Liver (tissue), 9 donors: Measurements from ENCODE around the gene CACHD1. TPM values are rescaled to one million over a fixed set of nuclear protein-coding genes. Genes with fewer than 3 reads are reported as not detected.

Source experiments
- DNase-seq: peaks from one replicate; pipeline ENCODE4 v3.0.0-alpha.2; 2017; ENCODE audit warnings: low spot score
- H3K27ac ChIP-seq, 2 donors: one replicate each; pipeline ENCODE4 v1.7.0; 2013; ENCODE audit warnings: inconsistent platforms in 2 of 2, low read length in 2 of 2, control low read depth in 1 of 2, low read depth in 1 of 2, mild to moderate bottlenecking in 1 of 2
- H3K27me3 ChIP-seq, 4 donors: one replicate each; pipeline versions ENCODE4 v1.6.1 to v1.7.0; 2013; ENCODE audit warnings: low read length in 3 of 4, inconsistent platforms in 1 of 4, mild to moderate bottlenecking in 1 of 4, moderate library complexity in 1 of 4; ENCODE audit not compliant: control insufficient read depth in 4 of 4, insufficient read depth in 4 of 4
- H3K36me3 ChIP-seq, 4 donors: one replicate each; pipeline versions ENCODE4 v1.6.1 to v1.7.0; 2013; ENCODE audit warnings: low read length in 3 of 4, mild to moderate bottlenecking in 3 of 4, low read depth in 1 of 4, moderate library complexity in 1 of 4; ENCODE audit not compliant: control insufficient read depth in 4 of 4, insufficient read depth in 3 of 4
- H3K4me1 ChIP-seq, 4 donors: one replicate each; pipeline versions ENCODE4 v1.6.1 to v1.7.0; 2013; ENCODE audit warnings: low read length in 3 of 4, mild to moderate bottlenecking in 3 of 4, moderate library complexity in 1 of 4; ENCODE audit not compliant: control insufficient read depth in 4 of 4, insufficient read depth in 4 of 4
- H3K4me3 ChIP-seq, 3 donors: one replicate each; pipeline versions ENCODE4 v1.6.1 to v1.7.0; 2013; ENCODE audit warnings: low read length in 3 of 3, control low read depth in 1 of 3, low read depth in 1 of 3, mild to moderate bottlenecking in 1 of 3
- H3K9ac ChIP-seq, 2 donors: one replicate each; pipeline ENCODE4 v1.7.0; 2013; ENCODE audit warnings: low read length in 2 of 2, mild to moderate bottlenecking in 2 of 2, moderate library complexity in 2 of 2, control low read depth in 1 of 2, low read depth in 1 of 2
- H3K9me3 ChIP-seq, 4 donors: one replicate each; pipeline versions ENCODE4 v1.6.1 to v1.7.0; 2013; ENCODE audit warnings: low read length in 3 of 4; ENCODE audit not compliant: control insufficient read depth in 4 of 4
- ATF3 ChIP-seq: IDR thresholded peaks from 2 replicates; pipeline ENCODE4 v1.6.1; 2016; ENCODE audit warnings: antibody characterized with exemption
- EGR1 ChIP-seq, 2 donors: IDR thresholded peaks; 2 replicates each; pipeline ENCODE4 v1.6.1; 2016 to 2018; ENCODE audit warnings: antibody characterized with exemption in 2 of 2, low read depth in 2 of 2
- FOXA1 ChIP-seq: IDR thresholded peaks from 2 replicates; pipeline ENCODE4 v1.6.1; 2016; ENCODE audit warnings: antibody characterized with exemption
- FOXA2 ChIP-seq: IDR thresholded peaks from 2 replicates; pipeline ENCODE4 v1.6.1; 2016; ENCODE audit warnings: antibody characterized with exemption
- GABPA ChIP-seq, 2 donors: IDR thresholded peaks in 1 of 2; conservative IDR thresholded peaks in 1 of 2; 2 replicates each; pipeline ENCODE4 v1.6.1; 2016; ENCODE audit warnings: antibody characterized with exemption in 2 of 2, mild to moderate bottlenecking in 1 of 2, moderate library complexity in 1 of 2
- HNF4A ChIP-seq, 2 donors: conservative IDR thresholded peaks; 2 replicates each; pipeline ENCODE4 v1.6.1; 2016; ENCODE audit warnings: antibody characterized with exemption in 2 of 2, mild to moderate bottlenecking in 2 of 2
- HNF4G ChIP-seq: IDR thresholded peaks from 2 replicates; pipeline ENCODE4 v1.6.1; 2016; ENCODE audit warnings: antibody characterized with exemption
- JUND ChIP-seq, 2 donors: IDR thresholded peaks; 2 replicates each; pipeline ENCODE4 v1.6.1; 2016; ENCODE audit warnings: antibody characterized with exemption in 2 of 2
- MAX ChIP-seq: IDR thresholded peaks from 2 replicates; pipeline ENCODE4 v1.6.1; 2016; ENCODE audit warnings: antibody characterized with exemption
- NR2F2 ChIP-seq: IDR thresholded peaks from 2 replicates; pipeline ENCODE4 v1.6.1; 2016; ENCODE audit warnings: antibody characterized with exemption
- RAD21 ChIP-seq, 2 donors: IDR thresholded peaks; 2 replicates each; pipeline ENCODE4 v1.6.1; 2016; ENCODE audit warnings: antibody characterized with exemption in 2 of 2, mild to moderate bottlenecking in 2 of 2
- RXRA ChIP-seq, 2 donors: IDR thresholded peaks; 2 replicates each; pipeline ENCODE4 v1.6.1; 2017 to 2018; ENCODE audit warnings: antibody characterized with exemption in 2 of 2, mild to moderate bottlenecking in 1 of 2
- SP1 ChIP-seq: IDR thresholded peaks from 2 replicates; pipeline ENCODE4 v1.6.1; 2018; ENCODE audit warnings: antibody characterized with exemption, mild to moderate bottlenecking
- TAF1 ChIP-seq: conservative IDR thresholded peaks from 2 replicates; pipeline ENCODE4 v1.6.1; 2016; ENCODE audit warnings: antibody characterized with exemption, mild to moderate bottlenecking
- YY1 ChIP-seq: IDR thresholded peaks from 2 replicates; pipeline ENCODE4 v1.6.1; 2016; ENCODE audit warnings: antibody characterized with exemption, mild to moderate bottlenecking
- WGBS: extraction: QIAGEN DNeasy Blood & Tissue Kit; methylation state at CpG from one replicate; pipeline ENCODE4 v1.1.7; 2013; 5-methylcytosine and 5-hydroxymethylcytosine counted together
- polyA plus RNA-seq, 2 donors: library from polyadenylated mRNA; stranded (reverse) in 1 of 2; unstranded in 1 of 2; fragments of 200-250 nt in 1 of 2; fragments of >200 nt in 1 of 2; fragmentation: Nextera tagmentation in 1 of 2; extraction: Ambion mirVana in 1 of 2; gene quantifications; one replicate each; pipeline versions ENCODE4 v1.2.1 to v1.2.3, GENCODE V29; 2013 to 2015
- total RNA-seq, 2 donors: library from RNA; depleted of rRNA; stranded (reverse); fragments of >200 nt; gene quantifications; one replicate each; pipeline ENCODE4 v1.2.3, GENCODE V29; 2014
- TF ChIP-seq, protein P1 (sequence below): IDR thresholded peaks from 2 replicates; pipeline ENCODE4 v1.6.1; 2016; ENCODE audit warnings: antibody characterized with exemption
- TF ChIP-seq, protein P2 (sequence below): IDR thresholded peaks from 2 replicates; pipeline ENCODE4 v1.6.1; 2016; ENCODE audit warnings: antibody characterized with exemption, mild to moderate bottlenecking
- TF ChIP-seq, protein P3 (sequence below): fragments of 150-350 bp; IDR thresholded peaks from 2 replicates; pipeline ENCODE4 v1.5.1; 2017; ENCODE audit warnings: improper control_type of control experiment, low read depth, low read length; ENCODE audit not compliant: missing input control
- donor health status: healthy.
- donor health status: healthy.
- donor health status: healthy.
- donor health status: healthy.
- donor health status: healthy.

The CACHD1 gene
- total and polyA plus RNA-seq, 4 donors = 0.68 to 4.2 (median 2.3) TPM

GRCh38 chr1:64630611-64631010, 160.7 kb downstream of the CACHD1 start:
- TF ChIP-seq HNF4G (no peak), FOXA2 (no peak), RXRA (IDR thresholded peaks at IDR 0.05) (no peak), ATF3 (no peak), EGR1 (IDR thresholded peaks at IDR 0.05; ENCODE audit: low read depth in 2 of 2) (no peak), NR2F2 (no peak), YY1 (no peak), FOXA1 (no peak), SP1 (no peak), MAX (no peak), JUND (IDR thresholded peaks at IDR 0.05) (no peak), HNF4A (conservative IDR thresholded peaks at IDR 0.05) (no peak), TAF1 (no peak), GABPA (IDR thresholded peaks at IDR 0.05 in 1 of 2, conservative IDR thresholded peaks at IDR 0.05 in 1 of 2) (no peak), RAD21 (IDR thresholded peaks at IDR 0.05) (no peak)
- TF ChIP-seq, protein P1, sequence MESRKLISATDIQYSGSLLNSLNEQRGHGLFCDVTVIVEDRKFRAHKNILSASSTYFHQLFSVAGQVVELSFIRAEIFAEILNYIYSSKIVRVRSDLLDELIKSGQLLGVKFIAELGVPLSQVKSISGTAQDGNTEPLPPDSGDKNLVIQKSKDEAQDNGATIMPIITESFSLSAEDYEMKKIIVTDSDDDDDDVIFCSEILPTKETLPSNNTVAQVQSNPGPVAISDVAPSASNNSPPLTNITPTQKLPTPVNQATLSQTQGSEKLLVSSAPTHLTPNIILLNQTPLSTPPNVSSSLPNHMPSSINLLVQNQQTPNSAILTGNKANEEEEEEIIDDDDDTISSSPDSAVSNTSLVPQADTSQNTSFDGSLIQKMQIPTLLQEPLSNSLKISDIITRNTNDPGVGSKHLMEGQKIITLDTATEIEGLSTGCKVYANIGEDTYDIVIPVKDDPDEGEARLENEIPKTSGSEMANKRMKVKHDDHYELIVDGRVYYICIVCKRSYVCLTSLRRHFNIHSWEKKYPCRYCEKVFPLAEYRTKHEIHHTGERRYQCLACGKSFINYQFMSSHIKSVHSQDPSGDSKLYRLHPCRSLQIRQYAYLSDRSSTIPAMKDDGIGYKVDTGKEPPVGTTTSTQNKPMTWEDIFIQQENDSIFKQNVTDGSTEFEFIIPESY = no peak
- TF ChIP-seq, protein P2, sequence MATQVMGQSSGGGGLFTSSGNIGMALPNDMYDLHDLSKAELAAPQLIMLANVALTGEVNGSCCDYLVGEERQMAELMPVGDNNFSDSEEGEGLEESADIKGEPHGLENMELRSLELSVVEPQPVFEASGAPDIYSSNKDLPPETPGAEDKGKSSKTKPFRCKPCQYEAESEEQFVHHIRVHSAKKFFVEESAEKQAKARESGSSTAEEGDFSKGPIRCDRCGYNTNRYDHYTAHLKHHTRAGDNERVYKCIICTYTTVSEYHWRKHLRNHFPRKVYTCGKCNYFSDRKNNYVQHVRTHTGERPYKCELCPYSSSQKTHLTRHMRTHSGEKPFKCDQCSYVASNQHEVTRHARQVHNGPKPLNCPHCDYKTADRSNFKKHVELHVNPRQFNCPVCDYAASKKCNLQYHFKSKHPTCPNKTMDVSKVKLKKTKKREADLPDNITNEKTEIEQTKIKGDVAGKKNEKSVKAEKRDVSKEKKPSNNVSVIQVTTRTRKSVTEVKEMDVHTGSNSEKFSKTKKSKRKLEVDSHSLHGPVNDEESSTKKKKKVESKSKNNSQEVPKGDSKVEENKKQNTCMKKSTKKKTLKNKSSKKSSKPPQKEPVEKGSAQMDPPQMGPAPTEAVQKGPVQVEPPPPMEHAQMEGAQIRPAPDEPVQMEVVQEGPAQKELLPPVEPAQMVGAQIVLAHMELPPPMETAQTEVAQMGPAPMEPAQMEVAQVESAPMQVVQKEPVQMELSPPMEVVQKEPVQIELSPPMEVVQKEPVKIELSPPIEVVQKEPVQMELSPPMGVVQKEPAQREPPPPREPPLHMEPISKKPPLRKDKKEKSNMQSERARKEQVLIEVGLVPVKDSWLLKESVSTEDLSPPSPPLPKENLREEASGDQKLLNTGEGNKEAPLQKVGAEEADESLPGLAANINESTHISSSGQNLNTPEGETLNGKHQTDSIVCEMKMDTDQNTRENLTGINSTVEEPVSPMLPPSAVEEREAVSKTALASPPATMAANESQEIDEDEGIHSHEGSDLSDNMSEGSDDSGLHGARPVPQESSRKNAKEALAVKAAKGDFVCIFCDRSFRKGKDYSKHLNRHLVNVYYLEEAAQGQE = no peak
- TF ChIP-seq, protein P3, sequence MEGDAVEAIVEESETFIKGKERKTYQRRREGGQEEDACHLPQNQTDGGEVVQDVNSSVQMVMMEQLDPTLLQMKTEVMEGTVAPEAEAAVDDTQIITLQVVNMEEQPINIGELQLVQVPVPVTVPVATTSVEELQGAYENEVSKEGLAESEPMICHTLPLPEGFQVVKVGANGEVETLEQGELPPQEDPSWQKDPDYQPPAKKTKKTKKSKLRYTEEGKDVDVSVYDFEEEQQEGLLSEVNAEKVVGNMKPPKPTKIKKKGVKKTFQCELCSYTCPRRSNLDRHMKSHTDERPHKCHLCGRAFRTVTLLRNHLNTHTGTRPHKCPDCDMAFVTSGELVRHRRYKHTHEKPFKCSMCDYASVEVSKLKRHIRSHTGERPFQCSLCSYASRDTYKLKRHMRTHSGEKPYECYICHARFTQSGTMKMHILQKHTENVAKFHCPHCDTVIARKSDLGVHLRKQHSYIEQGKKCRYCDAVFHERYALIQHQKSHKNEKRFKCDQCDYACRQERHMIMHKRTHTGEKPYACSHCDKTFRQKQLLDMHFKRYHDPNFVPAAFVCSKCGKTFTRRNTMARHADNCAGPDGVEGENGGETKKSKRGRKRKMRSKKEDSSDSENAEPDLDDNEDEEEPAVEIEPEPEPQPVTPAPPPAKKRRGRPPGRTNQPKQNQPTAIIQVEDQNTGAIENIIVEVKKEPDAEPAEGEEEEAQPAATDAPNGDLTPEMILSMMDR = no peak
- Histone ChIP-seq H3K9me3 (no peaks in the 10 kb centered on the region), H3K27ac (no peak overlapping the region), H3K4me1 (no peaks in the 10 kb centered on the region), H3K36me3 (no peaks in the 10 kb centered on the region), H3K9ac (no peak overlapping the region), H3K4me3 (no peak overlapping the region), H3K27me3 (no peaks in the 10 kb centered on the region)
- no peak for DNase-seq
- 90% methylated on average over 4 of the region's 4 CpGs for WGBS
